Right lobe of liver (tissue), 4 donors: ENCODE data around the gene C2CD4C.

Experiments
- CTCF ChIP-seq, 4 donors: fragments of 200-600 bp in 3 of 4; fragments of 450-650 bp in 1 of 4; IDR thresholded peaks; one replicate each; pipeline versions ENCODE4 v1.5.1 to v1.8.0; 2016 to 2022; ENCODE audit warnings: antibody characterized with exemption in 4 of 4, mild to moderate bottlenecking in 2 of 4
- POLR2A ChIP-seq: fragments of 450-650 bp; IDR thresholded peaks from one replicate; pipeline ENCODE4 v1.6.1; 2017; ENCODE audit warnings: antibody characterized with exemption, mild to moderate bottlenecking
- donor health status: DM: no; HTN: no; CAD: no.
- donor health status: DM: no; HTN: no; CAD: no.
- donor health status: DM: no; HTN: yes; CAD: no.

- no peak for TF ChIP-seq CTCF (IDR thresholded peaks at IDR 0.05)
- no peak for TF ChIP-seq POLR2A
Measured at GRCh38 chr19:399370-399769, 9.6 kb downstream of the C2CD4C start.
